NT2/D1 (cell line): ENCODE data around the gene TCF4.

Source experiments
- SUZ12 ChIP-seq: IDR thresholded peaks from 2 replicates; pipeline ENCODE4 v1.6.1; 2011; ENCODE audit not compliant: insufficient read length, insufficient read depth; ENCODE audit errors: extremely low read depth
- ZNF274 ChIP-seq: IDR thresholded peaks from 2 replicates; pipeline ENCODE4 v1.6.1; 2011; ENCODE audit warnings: mild to moderate bottlenecking, low read depth, low read length

DNA sequence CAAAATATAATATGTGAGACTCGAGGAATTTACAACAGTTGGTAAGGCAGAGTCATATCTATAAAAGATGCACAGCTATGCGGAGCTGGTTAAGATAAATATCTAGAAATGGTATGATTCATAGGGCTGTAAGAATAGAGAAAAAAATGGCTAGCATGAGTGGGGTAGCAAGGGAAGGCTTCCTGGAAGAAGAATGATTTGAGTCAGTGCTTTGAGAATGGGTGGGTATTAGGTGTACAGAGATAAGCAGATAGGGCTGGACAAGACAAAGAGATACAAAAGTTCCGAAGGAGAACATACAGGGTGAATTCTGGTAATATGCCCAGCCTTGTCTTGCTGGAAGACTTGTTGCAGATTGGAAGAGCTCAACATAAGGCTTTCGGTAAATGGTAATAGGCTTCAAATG lies 337.2 kb downstream of the TCF4 start:
- TF ChIP-seq ZNF274 (no peak), SUZ12 (no peak)
